Ammon's horn (tissue), 1 donor: ENCODE data around the gene MRPL1.

ENCODE experiments used
- DNase-seq: peaks from one replicate; pipeline ENCODE4 v3.0.0-alpha.2; 2016; ENCODE audit warnings: low spot score

MRPL1 gene

DNA sequence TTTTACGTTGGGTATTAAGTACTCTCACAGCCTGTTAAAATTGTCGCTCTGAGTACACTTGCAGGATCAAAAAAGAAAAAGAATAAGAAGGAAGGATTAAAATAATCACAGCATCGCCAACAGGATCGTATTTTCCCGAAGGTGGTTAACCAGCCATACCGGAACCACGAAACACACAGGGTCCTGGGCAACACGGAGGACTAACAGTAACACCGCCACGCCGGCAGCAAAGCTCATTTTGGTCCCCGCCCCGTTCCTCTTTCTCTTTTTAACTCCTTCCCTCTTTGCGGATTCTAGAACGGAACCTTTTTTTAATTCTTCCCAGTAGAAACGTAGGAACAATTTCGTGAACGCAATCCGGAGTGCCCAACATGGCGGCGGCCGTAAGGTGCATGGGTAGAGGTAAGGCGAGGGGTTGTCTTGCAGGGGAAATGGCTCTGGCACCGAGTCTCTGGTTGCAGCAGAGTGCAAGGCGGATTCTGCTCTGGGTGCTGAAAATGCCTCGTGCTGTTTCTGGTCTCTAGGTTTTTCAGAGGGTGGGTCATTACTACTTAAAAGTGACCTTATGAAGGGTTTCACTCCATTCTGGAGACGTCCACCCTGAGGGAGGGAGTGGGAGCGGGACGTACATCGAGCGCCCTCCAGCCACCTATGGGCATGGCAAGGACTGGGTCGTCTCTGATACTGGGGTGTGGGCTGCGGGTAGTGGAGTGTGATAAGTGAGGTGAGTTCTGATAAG is at the start of gene MRPL1:
Gene MRPL1 (plus strand): TSS at position 353 of the 739 bp plus-strand sequence. CDS start 19 bp downstream, at position 372.
- peak; percentile 96 for DNase-seq

DNA sequence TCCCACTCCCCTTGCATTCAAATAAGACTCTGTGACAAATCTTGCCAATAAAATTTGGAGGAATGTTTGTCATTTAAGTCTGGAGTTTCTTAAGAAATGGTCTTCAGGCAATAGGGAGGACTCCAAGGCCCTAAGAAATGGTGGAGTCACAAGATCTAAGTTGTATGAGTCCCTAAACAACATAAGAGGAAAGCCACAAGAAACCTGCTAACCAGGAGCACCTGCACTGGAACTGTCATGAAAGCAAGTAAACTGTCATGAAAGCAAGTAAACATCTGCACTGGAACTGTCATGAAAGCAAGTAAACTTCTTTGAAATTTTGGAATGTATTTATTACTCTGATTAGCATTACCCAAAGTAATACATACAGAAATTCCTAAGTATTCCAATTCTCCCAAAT is 47.0 kb upstream of the MRPL1 start:
- DNase-seq: no peak

DNA sequence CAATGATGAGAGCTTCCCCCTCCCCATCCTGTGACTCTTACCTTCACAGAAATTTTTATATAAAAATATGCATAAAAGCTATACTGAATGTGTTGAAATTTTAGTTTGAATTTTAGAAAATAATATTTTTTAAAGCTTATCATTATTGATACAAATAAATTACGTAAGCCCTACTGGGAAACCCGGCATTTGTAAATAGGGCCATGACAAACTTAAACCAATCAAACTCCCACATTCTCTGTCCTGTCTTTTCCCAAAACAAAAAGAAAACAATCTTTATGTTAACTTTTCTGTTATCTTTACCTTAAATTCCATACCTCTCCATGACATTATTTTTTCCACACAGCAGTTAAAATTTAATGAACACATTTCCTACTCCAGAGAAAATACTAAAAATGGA is 46.1 kb upstream of the MRPL1 start:
- DNase-seq: no peak

DNA sequence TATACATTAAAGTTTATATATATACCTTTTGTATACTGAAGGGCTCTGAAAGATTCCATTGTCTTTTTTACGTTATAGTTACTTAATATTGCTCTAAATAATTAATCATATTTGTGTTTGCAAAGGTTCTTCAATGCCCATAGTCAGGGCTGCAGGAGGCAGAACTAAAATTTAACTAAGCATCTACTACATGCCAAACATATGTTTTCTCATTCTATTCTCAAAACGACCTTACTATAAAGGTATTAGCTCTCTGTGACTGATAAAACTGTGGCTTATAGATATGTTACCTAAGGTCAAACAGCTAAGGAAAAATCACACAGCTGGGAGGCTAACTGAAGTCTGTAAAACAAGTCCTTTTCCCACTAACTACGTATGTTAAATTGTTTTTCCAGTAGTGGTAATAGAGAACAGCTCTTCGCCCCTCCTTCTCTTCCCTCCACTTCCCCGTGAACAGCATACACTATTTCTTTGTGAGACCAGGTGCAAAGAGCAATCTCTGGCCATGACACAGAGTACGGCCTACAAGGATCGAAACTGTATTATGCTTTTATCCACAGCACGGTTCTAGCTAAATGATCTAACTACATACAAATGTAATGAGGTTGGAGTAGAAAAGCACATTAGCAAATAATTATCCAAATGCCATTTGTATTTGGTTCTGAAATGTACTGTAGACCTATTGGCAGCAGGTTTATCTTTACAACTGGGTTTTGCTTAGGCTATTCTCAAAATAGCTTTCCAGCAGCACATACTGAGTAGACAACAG is 45.1 kb upstream of the MRPL1 start:
- peak; percentile 3 for DNase-seq

DNA sequence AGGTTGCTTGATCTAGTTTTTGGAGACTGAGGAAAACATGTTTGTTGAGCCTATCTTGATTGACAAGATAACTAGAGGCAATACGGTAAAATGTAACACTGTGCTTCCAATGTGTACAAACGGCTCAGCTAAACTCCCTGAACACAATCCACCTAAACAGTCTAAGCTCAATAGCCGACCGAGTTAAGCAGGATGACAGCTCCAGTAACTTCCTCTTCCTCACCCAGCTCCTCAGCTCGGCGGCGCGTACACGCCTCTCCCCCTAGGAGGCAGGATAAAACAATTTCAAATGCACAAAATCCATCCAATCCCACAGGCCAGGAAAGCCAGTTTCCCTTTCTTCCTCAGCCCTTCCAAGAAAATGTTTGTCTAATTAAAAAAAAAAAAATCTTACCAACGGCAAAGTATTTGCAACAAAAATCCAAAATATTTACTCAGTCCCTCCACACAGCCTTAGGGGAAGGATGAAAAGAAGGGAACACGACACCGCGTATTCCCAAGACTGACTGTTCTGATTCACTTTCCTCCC is 44.5 kb upstream of the MRPL1 start:
- DNase-seq: peak; percentile 90

DNA sequence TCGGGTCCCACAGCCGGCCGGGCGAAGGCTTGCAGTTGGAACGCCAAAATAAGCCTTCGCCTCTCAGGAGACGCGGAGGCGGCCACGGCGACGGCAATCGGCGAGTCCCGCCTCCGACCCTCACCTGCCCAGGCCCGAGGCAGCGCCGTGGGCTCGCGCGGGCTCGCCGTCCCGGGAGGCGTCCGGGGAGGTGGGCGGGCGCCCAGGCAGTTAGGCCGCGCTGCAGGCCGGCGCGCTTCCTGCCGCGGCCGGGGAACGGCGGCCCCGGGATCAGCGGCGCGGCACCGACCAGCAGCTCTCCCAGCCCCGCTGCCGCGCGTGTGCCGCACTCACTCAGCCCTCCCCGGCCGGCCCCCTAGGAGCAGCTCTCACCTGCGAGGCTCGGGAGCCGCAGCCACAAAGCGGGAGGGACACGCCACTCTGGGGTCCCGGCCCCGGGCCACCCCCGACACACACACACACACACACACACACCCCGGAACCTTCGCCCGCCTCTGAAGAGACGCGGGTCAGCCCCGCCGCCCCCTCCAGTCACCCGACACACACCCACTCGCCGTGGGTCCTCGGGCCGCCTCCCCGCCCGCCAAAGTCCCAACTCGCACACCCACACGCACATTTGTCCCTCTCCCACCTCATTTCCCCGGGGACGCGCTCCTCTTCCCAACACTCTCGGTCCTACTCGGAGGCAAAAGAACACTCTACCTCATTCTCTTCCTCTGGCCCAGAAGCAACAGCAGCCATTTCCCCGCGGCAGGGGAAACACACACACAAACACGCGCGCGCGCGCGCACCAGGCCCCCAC is 43.8 kb upstream of the MRPL1 start, which contains the start of gene CNOT6L:
Gene CNOT6L (minus strand): TSS at position 767 of the 802 bp plus-strand sequence. CDS start 60 bp downstream, at position 707.
- DNase-seq: peak; percentile 75

DNA sequence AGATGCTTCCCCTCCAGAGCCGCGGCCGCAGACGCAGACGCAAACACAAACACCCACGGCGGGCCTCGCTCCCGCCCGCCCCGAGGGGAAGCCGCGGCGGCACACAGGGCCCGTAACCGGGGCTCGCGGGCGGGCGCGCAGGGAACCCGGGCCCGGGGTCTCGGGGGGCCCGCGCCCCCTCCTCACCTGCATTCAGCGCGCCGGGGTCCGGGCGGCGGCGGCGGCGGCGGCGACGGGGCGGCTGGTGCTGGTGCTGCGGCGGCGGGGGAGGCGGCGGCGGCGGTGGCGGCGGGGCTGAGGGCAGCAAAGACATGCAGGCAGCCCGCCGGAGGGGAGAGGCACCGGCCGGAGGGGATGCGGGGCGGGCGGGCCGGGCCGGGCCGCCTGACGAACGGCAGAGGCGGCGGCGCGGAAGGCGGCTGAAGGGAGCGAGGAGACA is 43.2 kb upstream of the MRPL1 start:
- peak; percentile 25 for DNase-seq

DNA sequence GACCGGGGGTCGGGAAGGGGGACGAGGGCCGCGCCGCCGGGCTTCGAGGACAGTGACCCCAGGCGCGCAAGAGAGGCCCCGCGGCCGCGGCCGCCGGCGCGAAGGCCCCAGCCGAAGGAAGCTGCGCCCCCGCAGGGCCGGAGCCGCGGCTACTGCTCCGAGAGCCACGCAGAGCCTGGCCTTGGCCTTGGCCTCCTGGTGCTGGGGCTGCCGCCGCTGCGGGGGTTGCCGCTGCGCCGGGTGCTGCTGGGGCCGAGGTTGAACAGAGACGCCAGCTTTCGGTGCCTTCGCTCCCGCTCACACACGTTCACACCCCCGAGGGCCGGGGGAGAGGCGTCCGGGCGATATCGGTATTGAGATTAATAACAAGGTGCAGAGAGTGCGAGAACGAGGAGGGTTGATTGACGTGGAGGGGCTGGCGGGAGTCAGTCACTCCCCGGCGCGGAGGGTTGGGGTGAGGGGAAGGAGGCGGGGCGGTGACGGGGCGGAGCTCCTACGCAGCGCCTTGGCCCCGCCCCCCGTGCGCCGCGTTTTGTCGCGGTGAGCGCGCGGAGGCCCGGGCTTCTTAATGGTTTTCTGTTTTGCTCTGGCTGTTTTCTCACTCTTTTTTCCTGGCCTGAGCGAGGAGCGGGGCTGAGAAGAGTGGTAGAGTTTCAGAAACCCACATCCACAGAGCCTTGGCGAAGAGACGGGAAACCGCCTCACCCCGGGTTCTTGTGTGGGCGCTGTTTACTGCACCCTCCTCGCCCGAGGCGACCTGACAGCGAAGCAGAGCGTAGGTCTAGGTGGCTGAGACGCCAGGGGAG is 42.6 kb upstream of the MRPL1 start:
- DNase-seq: peak; percentile 97

DNA sequence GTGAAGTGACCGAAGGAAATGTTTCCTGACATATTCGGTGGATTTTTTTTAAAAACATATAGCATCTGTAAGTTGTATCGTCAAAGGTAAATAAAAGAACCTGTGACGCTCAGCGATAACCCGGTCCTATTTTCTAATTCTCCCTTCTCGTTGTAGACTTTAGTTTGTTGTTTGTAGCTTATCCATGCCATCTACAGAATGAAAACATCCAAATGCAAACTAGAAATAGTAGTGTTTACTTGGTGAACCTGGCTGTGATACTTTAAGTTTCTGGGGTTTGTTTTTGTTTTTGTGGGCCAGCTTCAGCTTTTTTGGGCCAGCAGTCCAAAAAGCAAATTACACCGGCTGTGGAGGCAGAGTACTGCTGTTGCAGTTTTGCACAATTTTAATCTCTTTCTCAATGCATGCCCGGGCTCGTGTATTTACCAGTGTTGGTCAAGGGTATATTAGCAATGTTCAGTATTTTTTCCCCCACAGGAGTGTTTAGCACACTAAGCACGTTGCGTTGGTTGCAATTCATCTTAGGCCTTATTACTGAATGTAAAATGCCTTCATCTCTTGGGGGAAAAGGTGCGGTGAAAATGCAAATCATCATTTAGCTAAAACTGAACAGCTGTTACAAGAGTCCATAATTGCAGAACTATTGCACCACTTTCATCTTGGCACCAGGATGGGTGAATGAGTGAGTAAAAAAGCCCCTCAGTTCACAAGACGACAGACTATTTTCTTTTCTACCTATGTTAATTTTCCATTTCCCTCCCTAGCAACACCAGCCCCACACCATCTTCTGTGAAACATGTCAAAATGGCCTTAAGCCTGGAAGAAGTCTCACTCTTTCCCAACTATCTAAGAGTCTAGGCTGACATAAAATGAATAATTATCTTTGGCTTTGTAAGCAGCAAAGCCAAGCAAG is 41.7 kb upstream of the MRPL1 start:
- peak; percentile 10 for DNase-seq

DNA sequence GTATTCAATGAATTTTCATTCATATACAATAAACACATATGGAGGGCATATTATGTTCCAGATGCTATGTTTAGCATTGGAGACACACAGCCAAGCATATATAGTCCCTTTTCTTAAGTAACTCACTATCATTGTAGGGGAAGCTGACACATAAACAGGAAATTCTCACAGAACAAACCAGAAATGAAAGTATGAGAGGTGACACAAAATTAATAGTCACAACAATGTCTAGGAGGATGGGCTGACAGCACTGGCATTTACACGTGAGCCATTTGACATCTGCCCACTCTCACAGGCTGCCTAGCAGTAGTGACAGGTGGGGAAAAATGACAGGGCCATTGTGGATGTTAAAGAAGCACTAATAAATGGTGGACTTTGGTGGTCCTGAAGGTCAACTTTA is 40.9 kb upstream of the MRPL1 start:
- peak; percentile 1 for DNase-seq

DNA sequence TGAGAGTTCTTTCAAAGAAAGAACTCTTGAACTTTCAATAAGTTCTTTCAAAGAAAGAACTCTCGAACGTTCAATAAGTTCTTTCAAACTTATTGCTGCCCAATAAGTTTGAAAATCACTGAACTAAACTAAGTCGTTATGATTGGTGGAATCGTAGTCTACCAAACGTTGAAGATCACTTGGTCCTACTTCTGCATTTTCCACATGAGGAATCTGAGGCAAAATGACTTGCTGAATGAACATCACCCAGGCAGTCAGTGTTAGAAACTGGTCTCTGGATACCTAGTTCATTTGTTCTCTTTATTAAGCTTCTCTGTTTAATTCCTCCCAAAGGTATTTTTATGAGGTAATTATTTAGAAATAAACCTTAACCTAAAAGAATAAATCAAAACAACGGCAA is 36.4 kb upstream of the MRPL1 start:
- no peak for DNase-seq

DNA sequence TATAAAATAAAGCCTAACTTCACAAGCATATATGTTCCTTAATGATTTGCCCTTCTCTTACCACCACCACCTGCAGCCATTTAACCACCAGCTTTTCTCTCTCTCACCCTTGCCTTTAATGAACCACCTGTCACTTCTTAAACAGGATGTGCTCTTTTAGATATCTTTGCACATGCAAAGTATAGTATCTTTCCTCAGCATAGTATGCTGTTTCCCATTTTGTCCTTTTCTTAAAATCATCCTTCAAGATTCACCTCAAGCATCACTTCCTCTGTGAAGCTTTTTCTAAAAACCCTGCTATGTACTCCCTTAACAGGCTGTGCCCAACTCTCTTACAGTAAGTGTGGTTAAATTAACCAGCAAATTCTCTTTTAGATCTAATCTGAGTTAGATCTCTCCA is 35.3 kb upstream of the MRPL1 start:
- DNase-seq: no peak

DNA sequence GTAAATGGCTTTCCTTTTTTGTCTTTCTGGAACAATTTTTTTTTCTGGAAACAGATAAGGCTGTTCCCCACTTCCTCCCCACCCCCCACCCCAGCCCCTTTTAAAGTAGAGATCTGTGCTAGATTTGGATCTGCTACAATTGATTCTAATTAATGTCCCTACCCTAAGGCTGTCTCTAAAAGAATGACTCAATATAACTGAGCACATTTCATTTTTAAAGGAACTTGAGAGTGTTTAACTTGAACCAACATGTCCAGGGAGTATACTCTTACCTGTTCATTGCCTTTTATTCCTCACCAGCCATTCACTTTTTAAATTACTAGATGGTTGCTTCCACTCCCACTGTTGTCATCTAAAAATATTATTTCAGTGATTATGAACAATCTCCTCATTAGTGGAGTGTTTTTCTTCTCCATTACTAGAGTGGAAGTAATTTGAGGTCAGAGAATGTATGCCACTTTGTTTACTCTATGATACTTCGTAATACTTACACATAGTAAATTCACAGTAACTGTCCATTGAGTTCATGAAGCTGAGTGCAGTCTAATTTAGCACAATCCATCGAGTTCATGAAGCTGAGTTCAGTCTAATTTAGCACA is 29.4 kb upstream of the MRPL1 start:
- DNase-seq: no peak

DNA sequence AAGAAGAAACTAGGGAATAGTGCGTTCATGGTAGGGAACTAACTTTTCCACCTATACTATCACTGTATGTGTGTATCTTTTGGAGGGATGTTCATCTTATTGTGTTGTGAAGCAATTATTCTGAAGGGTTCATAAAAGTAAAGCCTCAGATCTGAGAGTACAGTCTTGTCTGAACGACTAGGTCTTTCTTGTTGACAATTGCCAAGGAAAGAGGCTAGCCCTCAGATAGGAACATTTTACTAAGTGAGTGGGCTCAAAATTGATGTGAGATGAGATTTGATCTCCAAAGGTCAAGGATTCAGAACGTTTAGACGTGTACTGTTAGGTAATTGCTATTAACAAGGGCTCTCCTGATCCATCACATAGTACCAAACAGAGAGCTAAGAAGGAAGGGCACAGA is 28.2 kb upstream of the MRPL1 start:
- no peak for DNase-seq

DNA sequence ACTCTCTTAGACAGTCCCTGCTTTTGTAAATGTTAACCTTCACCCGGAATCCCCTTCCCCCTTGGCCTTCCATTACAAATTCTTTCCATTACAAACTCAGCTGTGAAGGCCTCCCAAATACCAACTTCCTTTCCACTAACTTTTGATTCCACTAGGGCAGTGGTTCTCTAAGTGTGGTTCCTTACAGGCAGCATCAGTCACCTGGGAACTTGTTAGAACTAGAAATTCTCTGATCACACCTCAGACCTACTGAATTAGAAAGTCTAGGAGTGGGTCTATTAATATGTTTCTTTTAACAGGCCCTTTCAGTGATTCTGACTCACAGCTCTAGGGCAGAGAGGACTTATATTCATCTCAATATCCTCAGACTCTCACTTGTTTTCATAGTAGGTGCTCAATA is 19.0 kb upstream of the MRPL1 start:
- DNase-seq: no peak

DNA sequence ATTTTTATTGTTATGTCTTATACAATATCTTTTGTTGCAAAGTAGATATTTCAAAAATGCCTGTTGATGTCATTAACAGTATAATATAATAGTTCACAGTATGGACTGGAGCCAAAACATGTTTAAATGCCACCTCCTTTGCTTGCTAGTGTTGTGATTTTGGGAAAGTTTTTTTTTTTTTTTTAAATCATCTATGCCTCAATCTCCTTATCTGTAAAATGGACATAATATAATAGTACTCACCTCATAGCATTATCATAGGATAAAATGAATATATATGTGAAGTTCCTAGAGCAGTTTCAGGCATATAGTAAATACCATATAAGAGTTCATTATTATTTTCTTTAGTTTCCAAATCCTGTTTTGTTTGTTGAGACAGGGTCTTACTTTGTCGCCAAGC is 18.3 kb upstream of the MRPL1 start:
- no peak for DNase-seq

DNA sequence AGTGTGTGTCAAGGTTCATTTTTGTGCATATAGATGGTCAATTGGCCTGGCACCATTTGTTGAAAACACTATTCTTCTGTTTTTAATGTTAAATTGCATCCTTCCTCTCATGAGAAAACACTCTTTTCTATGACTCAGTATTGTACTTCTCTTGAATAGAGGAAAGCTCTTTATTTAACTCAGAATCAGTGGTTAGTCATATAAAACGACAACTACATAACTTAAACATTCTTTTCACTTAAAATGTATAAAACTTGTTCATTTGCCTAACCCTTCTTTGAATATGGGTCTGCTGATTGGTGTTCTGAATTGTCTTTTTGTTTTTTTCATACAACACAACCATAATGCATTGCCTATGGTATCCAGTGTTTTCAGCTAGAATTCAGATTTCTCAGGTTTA is 17.2 kb upstream of the MRPL1 start:
- no peak for DNase-seq

DNA sequence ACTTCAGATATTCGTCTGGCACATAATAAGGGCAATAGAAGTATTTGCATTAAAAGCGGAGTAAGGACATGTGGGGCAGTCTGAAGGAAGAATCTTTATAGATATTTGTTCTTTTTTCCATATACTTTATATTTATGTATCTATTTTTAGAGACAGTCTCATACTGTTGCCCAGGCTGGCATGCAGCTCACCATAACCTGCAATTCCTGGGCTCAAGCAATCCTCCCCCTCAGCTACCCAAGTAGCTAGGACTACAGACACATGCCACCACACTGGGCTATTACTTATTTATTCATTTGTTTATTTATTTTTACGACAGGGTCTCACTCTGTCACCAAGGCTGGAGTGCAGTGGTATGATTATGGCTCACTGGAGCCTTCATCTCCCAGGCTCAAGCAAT is 16.7 kb upstream of the MRPL1 start:
- no peak for DNase-seq

DNA sequence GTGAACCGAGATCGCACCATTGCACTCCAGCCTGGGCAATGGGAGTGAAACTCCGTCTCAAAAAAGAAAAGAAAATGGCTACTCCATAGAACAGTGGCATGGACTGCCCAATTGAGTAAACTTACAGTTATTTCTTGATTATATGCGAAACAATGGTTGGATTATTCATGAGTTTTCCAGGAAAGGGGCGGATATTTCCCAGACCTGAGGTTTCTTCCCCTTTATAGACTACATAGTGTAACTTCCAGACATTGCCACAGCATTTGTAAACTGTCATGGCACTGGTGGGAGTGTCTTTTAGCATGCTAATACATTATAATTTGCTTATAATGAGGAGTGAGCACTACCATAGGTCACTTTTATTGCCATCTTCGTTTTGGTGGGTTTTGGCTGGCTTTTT is 14.1 kb upstream of the MRPL1 start:
- no peak for DNase-seq
